Islet precursor cell (in vitro differentiated cells): ENCODE results near the gene EEF2.
A peak's percentile ranks its signal among the peaks of the same experiment; 100 is the strongest.
"Not testable (repeated sequence)": the region's sequence is repeated elsewhere in the genome, so short reads cannot be mapped to it uniquely, and the experiment has no call there.

Experiments
- DNase-seq: peaks from one replicate; pipeline ENCODE4 v3.0.0-alpha.2; 2018

Gene EEF2

GRCh38 chr19:3944018-3944721 is 41.1 kb downstream of the EEF2 start:
- DNase-seq: no peak

- DNase-seq: no peak
Measured at GRCh38 chr19:3942790-3943409, 42.4 kb downstream of the EEF2 start.

- not testable (repeated sequence) for DNase-seq
Measured at GRCh38 chr19:3938300-3938950, 46.8 kb downstream of the EEF2 start.

- no peak for DNase-seq
Measured at GRCh38 chr19:3936506-3937442, 48.5 kb downstream of the EEF2 start.

DNA sequence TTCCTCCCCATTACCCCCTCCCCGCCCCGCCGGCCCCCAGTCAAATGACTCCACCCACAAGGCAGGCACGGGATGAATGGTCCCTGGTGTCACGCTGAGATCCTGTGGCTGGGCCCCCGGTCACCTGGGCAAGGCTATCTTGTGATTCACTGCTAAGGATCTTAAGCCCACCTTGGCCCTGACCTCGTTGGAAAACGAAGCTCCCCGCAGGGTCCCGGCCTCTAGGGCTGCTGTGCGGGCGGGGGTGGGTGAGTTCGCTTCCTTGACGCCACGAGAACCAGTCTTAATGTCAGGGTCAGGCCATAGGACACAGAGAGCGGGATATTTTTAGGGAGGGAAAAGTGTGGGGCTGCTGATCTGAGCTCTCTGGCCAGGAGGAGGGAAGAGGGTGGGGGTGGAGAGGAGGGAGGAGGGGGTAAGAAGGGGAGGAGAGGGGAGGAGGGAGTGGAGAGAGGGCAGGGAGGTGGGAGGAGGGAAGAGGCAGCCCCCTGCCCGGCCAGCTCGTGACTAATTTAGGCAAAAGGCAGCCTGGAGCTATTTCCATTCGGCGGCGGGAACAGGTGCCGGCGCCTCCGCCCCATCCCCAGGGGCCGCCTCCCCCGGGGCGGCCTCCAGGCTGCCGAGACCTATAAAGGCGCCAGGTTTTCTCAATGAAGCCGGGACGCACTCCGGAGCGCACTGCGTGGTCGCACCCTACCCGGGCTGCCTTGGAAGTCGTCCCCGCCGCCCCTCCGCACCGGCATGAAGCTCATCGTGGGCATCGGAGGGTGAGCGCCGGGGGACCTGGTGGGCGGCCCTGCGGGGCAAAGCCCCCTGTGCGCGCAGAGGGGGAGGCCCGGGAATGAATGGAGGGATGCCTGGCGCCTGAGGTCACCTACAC is 52.1 kb downstream of the EEF2 start, which contains the start of gene NMRK2:
TSS of gene NMRK2 (plus strand) at position 139 of the 880 bp plus-strand sequence. CDS start at position 742, 603 bp downstream.
- DNase-seq: peak; percentile 91

GRCh38 chr19:3931041-3931440 is 54.2 kb downstream of the EEF2 start:
- no peak for DNase-seq
